ENCODE measurements around the gene WDFY3. TPM values are rescaled to one million over a fixed set of nuclear protein-coding genes. Genes with fewer than 3 reads are reported as not detected.

The WDFY3 gene
- total and polyA plus RNA-seq, 2 of the 13 experiments (the other 11 are each of a cell fraction or from before 2014, with no cell fraction given): 16.7 to 24.5 TPM

DNA sequence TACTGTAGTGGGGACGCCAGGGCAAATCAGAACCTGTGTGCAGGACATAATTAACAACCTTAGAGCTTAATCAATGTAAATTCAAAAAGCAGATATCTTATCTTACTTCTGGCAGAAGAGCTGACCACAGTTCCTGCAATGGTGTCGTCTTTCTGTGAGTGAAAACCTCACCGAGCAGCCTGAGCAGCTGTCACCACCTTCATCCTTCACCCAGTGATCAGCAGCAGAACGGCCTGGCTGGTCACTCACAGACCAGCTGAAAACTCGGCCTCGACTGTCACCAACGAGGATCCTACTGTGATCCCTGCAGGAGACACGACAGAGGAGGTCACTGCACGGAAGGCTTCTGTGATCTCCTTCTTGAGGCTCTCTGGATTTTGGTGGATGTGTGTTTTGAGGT is 289.4 kb downstream of the WDFY3 start:
- DNase-seq (ENCODE audit: low spot score): no peak
- H3K4me2 ChIP-seq (ENCODE audit: low read depth, low read length): no peak overlapping the region
- H3K27me3 ChIP-seq (ENCODE audit: control insufficient read depth in 1 of 2, insufficient read depth in 2 of 2, low read length in 2 of 2): no peaks in the 10 kb centered on the region
- H3K79me2 ChIP-seq (ENCODE audit: insufficient read depth, low read length): no peaks in the 10 kb centered on the region
- H3K9me3 ChIP-seq (ENCODE audit: low read length): no peaks in the 10 kb centered on the region
- no peak for ATAC-seq
- intact Hi-C loops (cut with micrococcal nuclease; ENCODE audit: unreplicated experiment): no loop called here
- in situ Hi-C loops (cut with HindIII; ENCODE audit: extremely low pct_ligation_motif_present, low pct_unique_long_range_greater_than_20kb): no loop called here
- peaks cover 7 to 32% of the 10 kb centered on the region in 2 experiments for H3K36me3 ChIP-seq (replicated peaks in 1 of 2; ENCODE audit: control insufficient read depth in 1 of 2, insufficient read depth in 2 of 2, low read length in 2 of 2)
- 99% methylated on average over 7 of the region's 9 CpGs for WGBS (ENCODE audit: low lambda C conversion rate)
- H3K4me1 ChIP-seq (ENCODE audit: insufficient read depth, low read length): peaks cover 15% of the 10 kb centered on the region
- FAIRE-seq: no peak
- H2AFZ ChIP-seq (ENCODE audit: low read length): no peak overlapping the region
- ChIA-PET POLR2A (no interaction called here), CTCF (ENCODE audit: low intra/inter-chr PET ratio, low total read pairs) (no interaction called here)
- H3K9ac ChIP-seq (ENCODE audit: insufficient read depth, low read depth, low read length): no peak overlapping the region
- H3K27ac ChIP-seq (ENCODE audit: extremely low read length, insufficient read depth, low read length): no peak overlapping the region
- TF ChIP-seq ZNF879 (CRISPR knock-in tag; IDR thresholded peaks at IDR 0.05) (no peak), MEIS2 (CRISPR knock-in tag; IDR thresholded peaks at IDR 0.05) (no peak), ZNF746 (CRISPR knock-in tag; IDR thresholded peaks at IDR 0.05) (no peak), RFXANK (CRISPR knock-in tag; IDR thresholded peaks at IDR 0.05) (no peak)
- TF ChIP-seq, protein P1, sequence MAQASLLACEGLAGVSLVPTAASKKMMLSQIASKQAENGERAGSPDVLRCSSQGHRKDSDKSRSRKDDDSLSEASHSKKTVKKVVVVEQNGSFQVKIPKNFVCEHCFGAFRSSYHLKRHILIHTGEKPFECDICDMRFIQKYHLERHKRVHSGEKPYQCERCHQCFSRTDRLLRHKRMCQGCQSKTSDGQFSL (CRISPR knock-in tag; IDR thresholded peaks at IDR 0.05): no peak
- TF ChIP-seq, protein P2, sequence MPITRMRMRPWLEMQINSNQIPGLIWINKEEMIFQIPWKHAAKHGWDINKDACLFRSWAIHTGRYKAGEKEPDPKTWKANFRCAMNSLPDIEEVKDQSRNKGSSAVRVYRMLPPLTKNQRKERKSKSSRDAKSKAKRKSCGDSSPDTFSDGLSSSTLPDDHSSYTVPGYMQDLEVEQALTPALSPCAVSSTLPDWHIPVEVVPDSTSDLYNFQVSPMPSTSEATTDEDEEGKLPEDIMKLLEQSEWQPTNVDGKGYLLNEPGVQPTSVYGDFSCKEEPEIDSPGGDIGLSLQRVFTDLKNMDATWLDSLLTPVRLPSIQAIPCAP (CRISPR knock-in tag; IDR thresholded peaks at IDR 0.05; ENCODE audit: low read depth): no peak
- TF ChIP-seq, protein P3, sequence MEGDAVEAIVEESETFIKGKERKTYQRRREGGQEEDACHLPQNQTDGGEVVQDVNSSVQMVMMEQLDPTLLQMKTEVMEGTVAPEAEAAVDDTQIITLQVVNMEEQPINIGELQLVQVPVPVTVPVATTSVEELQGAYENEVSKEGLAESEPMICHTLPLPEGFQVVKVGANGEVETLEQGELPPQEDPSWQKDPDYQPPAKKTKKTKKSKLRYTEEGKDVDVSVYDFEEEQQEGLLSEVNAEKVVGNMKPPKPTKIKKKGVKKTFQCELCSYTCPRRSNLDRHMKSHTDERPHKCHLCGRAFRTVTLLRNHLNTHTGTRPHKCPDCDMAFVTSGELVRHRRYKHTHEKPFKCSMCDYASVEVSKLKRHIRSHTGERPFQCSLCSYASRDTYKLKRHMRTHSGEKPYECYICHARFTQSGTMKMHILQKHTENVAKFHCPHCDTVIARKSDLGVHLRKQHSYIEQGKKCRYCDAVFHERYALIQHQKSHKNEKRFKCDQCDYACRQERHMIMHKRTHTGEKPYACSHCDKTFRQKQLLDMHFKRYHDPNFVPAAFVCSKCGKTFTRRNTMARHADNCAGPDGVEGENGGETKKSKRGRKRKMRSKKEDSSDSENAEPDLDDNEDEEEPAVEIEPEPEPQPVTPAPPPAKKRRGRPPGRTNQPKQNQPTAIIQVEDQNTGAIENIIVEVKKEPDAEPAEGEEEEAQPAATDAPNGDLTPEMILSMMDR (CRISPR knock-in tag; IDR thresholded peaks at IDR 0.05): no peak
- BruUV-seq (replicated peaks): no TSS peak
- H4K20me1 ChIP-seq (ENCODE audit: insufficient read depth, low read length): no peaks in the 10 kb centered on the region
- H3K4me3 ChIP-seq (replicated peaks in 1 of 3; ENCODE audit: insufficient read depth in 1 of 3, low read depth in 2 of 3, low read length in 3 of 3): no peak overlapping the region
